Ishikawa (cell line): ENCODE data around the gene PAPPA.

Experiments
- CEBPB ChIP-seq: IDR thresholded peaks from 2 replicates; pipeline ENCODE4 v1.6.1; 2012
- CREB1 ChIP-seq: IDR thresholded peaks from 2 replicates; pipeline ENCODE4 v1.6.1; 2012; ENCODE audit warnings: low read depth
- EGR1 ChIP-seq: IDR thresholded peaks from 2 replicates; pipeline ENCODE4 v1.6.1; 2012
- EP300 ChIP-seq: IDR thresholded peaks from 2 replicates; pipeline ENCODE4 v1.6.1; 2012; ENCODE audit warnings: borderline replicate concordance
- FOXM1 ChIP-seq: IDR thresholded peaks from 2 replicates; pipeline ENCODE4 v1.6.1; 2012; ENCODE audit warnings: low read depth, borderline replicate concordance
- MAX ChIP-seq: IDR thresholded peaks from 2 replicates; pipeline ENCODE4 v1.6.1; 2012
- NFIC ChIP-seq: IDR thresholded peaks from 2 replicates; pipeline ENCODE4 v1.6.1; 2012
- RAD21 ChIP-seq: IDR thresholded peaks from 2 replicates; pipeline ENCODE4 v1.6.1; 2012; ENCODE audit warnings: low read depth
- REST ChIP-seq: IDR thresholded peaks from 2 replicates; pipeline ENCODE4 v1.6.1; 2012; ENCODE audit warnings: low read depth, mild to moderate bottlenecking
- TAF1 ChIP-seq: IDR thresholded peaks from 2 replicates; pipeline ENCODE4 v1.6.1; 2012; ENCODE audit warnings: low read depth, mild to moderate bottlenecking
- TCF12 ChIP-seq: IDR thresholded peaks from 2 replicates; pipeline ENCODE4 v1.6.1; 2012; ENCODE audit warnings: low read depth
- TEAD4 ChIP-seq: IDR thresholded peaks from 2 replicates; pipeline ENCODE4 v1.6.1; 2012
- USF1 ChIP-seq: IDR thresholded peaks from 2 replicates; pipeline ENCODE4 v1.6.1; 2012
- YY1 ChIP-seq: IDR thresholded peaks from 2 replicates; pipeline ENCODE4 v1.6.1; 2012; ENCODE audit warnings: low read depth
- ZBTB7A ChIP-seq: IDR thresholded peaks from 2 replicates; pipeline ENCODE4 v1.6.1; 2012; ENCODE audit warnings: low read depth

The PAPPA gene

GRCh38 chr9:116416421-116416820, 262.8 kb downstream of the PAPPA start:
- TF ChIP-seq NFIC (no peak), CREB1 (no peak), YY1 (no peak), TEAD4 (no peak)

- TF ChIP-seq CREB1 (no peak), FOXM1 (no peak), USF1 (no peak), CEBPB (no peak), RAD21 (no peak), MAX (no peak), TAF1 (no peak), TEAD4 (no peak), EP300 (no peak), EGR1 (no peak), TCF12 (no peak), NFIC (no peak), ZBTB7A (no peak)
Observed at GRCh38 chr9:116417464-116417863, 263.9 kb downstream of the PAPPA start.

GRCh38 chr9:116419181-116419580, 265.6 kb downstream of the PAPPA start:
- TF ChIP-seq CREB1 (no peak), RAD21 (no peak), EGR1 (no peak), EP300 (no peak), CEBPB (no peak), TEAD4 (no peak), NFIC (no peak), MAX (no peak)

GRCh38 chr9:116420993-116421538, 267.5 kb downstream of the PAPPA start:
- TF ChIP-seq USF1 (no peak), MAX (no peak), TAF1 (no peak), CREB1 (no peak), ZBTB7A (no peak), YY1 (no peak), EP300 (no peak), TEAD4 (no peak), REST (no peak), FOXM1 (no peak), CEBPB (no peak), NFIC (no peak), RAD21 (no peak), TCF12 (no peak), EGR1 (no peak)

- no peak for TF ChIP-seq ZBTB7A
- no peak for TF ChIP-seq USF1
- TF ChIP-seq TAF1 = no peak
- no peak for TF ChIP-seq YY1
- TF ChIP-seq TEAD4 = no peak
- TF ChIP-seq MAX = no peak
- TF ChIP-seq EP300 = no peak
- no peak for TF ChIP-seq EGR1
- TF ChIP-seq REST = no peak
- no peak for TF ChIP-seq RAD21
- no peak for TF ChIP-seq FOXM1
- no peak for TF ChIP-seq TCF12
- no peak for TF ChIP-seq CREB1
- no peak for TF ChIP-seq NFIC
- no peak for TF ChIP-seq CEBPB
Observed at GRCh38 chr9:116422119-116422979, 268.8 kb downstream of the PAPPA start.
